NB4 (cell line): ENCODE results near the gene EMC8.
A peak's percentile ranks its signal among the peaks of the same experiment; 100 is the strongest.

Experiments
- DNase-seq: peaks from one replicate; pipeline ENCODE4 v3.0.0; 2010; ENCODE audit warnings: low read depth
- H3K4me3 ChIP-seq: one replicate; pipeline ENCODE4 v1.5.1; 2011; ENCODE audit warnings: mild to moderate bottlenecking, low read depth, low read length, moderate library complexity
- MAX ChIP-seq: IDR thresholded peaks from 2 replicates; pipeline ENCODE4 v1.6.1; 2011; ENCODE audit warnings: low read depth, low read length
- MYC ChIP-seq: IDR thresholded peaks from 2 replicates; pipeline ENCODE4 v1.6.1; 2011; ENCODE audit warnings: low read depth, low read length
- POLR2A ChIP-seq: IDR thresholded peaks from 2 replicates; pipeline ENCODE4 v1.6.1; 2011; ENCODE audit warnings: mild to moderate bottlenecking; ENCODE audit not compliant: insufficient read length; ENCODE audit errors: extremely low read depth
- TF ChIP-seq, protein P1 (sequence below): IDR thresholded peaks from one replicate; pipeline ENCODE4 v1.5.1; 2012; ENCODE audit warnings: low read depth, low read length

Gene EMC8

DNA sequence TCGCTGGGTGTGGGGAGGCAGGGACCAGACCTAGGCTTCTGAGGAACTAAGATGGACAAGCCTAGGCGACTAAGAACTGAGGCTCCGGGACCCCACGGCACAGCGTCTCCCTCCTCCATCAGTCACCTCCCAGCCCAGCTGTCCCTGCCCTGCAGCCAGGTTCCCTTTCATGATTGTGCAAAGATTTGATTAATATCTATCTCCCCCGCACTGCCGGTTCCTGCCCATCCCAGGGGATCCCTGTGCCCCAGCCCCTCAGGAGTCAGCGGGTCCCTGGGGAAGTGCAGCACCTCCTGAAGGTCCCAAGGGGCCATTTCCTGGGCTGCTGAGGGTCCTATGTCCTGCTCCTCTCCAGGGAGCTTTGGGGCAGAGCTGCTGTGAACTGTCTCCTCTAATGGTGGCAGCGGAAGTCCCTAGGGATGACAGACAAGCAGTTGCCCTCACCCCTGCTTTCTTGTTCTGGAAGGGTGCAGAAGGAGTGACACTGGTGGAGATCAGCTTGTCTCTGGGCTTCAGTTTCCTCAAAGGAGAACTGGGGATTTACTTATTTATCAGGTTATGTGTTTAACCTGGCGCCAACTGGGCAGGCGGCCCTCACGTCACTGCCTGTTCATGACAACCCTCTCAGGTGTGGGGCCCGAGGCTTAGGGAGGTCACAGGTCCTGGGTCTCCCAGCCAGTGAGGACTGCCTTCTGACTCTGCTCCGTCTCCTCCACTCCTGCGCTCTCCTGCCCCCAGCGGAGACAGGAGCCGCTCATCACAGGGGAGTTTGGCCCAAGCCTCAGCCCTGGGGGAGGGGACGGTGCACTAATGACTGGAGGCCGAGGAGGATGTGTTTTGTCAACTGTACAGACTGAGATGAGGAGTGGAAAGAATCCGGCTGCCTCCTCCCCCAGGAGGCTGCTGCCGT is 46.6 kb downstream of the EMC8 start:
- DNase-seq: peak; percentile 93
- H3K4me3 ChIP-seq: peak overlapping the region; percentile 2
- TF ChIP-seq POLR2A: no peak
- TF ChIP-seq, protein P1, sequence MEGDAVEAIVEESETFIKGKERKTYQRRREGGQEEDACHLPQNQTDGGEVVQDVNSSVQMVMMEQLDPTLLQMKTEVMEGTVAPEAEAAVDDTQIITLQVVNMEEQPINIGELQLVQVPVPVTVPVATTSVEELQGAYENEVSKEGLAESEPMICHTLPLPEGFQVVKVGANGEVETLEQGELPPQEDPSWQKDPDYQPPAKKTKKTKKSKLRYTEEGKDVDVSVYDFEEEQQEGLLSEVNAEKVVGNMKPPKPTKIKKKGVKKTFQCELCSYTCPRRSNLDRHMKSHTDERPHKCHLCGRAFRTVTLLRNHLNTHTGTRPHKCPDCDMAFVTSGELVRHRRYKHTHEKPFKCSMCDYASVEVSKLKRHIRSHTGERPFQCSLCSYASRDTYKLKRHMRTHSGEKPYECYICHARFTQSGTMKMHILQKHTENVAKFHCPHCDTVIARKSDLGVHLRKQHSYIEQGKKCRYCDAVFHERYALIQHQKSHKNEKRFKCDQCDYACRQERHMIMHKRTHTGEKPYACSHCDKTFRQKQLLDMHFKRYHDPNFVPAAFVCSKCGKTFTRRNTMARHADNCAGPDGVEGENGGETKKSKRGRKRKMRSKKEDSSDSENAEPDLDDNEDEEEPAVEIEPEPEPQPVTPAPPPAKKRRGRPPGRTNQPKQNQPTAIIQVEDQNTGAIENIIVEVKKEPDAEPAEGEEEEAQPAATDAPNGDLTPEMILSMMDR: peak; percentile 73
- peak; percentile 42; the same call in 1 of the 2 replicates for TF ChIP-seq MYC
- TF ChIP-seq MAX: no peak

GRCh38 chr16:85751698-85752501 is 47.4 kb downstream of the EMC8 start:
- H3K4me3 ChIP-seq: peak overlapping the region; percentile 53
- DNase-seq: peak; percentile 87
- TF ChIP-seq MYC (no peak), MAX (0 out of 2 replicates have a peak, but pooled peaks have one; percentile 44), POLR2A (no peak)
- TF ChIP-seq, protein P1: no peak

DNA sequence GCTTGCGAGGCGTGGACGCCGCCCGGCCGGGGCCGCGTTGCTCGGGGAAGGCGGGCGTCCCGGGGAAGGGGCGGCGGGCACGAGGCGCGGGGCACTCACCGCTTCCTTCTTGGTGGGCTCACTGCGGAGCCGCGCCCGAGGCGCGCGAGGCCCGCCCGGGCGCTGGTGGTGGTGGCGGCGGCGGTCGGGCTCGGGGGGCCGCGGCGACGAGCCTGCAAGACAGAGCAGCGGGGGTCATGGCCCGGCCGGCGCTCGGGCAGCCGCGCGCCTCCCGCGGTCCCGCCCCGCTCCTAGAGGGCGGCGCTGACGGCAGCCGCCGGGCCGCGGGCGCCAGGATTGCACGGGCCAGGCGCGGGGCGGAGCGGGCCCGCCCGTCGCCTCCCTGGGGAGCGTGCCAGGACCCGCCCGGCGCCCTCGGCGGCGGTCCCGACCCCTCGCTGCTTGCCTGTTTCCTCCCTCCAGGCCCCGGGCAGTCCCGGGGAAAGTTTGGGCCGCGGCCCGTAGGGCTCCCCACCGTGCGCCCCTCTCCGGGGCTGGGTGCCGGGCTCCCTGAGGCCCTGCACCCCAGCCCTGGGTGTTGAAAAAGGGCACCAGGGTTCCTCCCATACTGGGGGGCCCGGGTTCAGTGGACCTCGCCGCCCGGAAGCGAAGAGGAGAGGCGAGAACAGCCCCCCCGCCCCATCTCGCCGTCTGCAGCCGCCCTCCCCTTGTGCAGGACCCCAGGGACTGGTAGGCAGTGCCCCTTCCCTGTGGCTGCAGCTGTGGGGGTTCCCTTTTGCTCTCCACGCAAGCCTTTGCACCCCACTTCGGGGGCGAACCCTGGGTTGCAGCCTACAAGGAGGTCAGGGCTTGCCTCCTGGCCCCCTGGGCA is 48.3 kb downstream of the EMC8 start, which contains the start of gene C16orf74:
Gene C16orf74, minus strand, starts transcription at position 270 of the 871 bp plus-strand sequence. CDS start 15,879 bp downstream, outside the sequence.
- TF ChIP-seq POLR2A: peak; percentile 49
- TF ChIP-seq, protein P1: no peak
- peak; percentile 87 for DNase-seq
- peak within 1 kb of the TSS; percentile 64 for H3K4me3 ChIP-seq

GRCh38 chr16:85750146-85750826 is 49.1 kb downstream of the EMC8 start:
- DNase-seq: peak; percentile 89
- TF ChIP-seq MYC (peak; percentile 66; the same call in 1 of the 2 replicates), MAX (peak; percentile 36; the same call in 1 of the 2 replicates), POLR2A (peak; percentile 37)
- TF ChIP-seq, protein P1: peak; percentile 2
- peak overlapping the region; percentile 64 for H3K4me3 ChIP-seq

DNA sequence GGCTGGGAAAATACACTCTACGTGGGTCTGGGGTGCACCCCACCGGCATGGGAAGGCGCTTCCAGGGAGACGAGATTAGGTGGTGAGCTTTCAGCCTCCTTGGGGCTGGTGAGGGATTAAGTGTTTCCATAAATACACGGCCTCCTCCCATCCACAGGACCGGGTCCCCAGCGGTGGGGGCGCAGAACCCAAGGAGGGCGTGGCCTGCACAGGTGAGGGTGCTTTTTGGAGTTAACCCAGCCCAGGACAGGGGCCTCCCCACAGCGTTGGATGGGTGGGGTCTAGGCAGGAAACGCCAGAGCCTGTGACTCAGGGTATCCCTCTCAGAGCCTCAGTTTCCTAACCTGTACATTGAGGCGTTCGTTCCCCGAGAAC is 49.6 kb downstream of the EMC8 start:
- no peak for DNase-seq
- peak overlapping the region; percentile 64 for H3K4me3 ChIP-seq
- TF ChIP-seq MYC (no peak), MAX (no peak), POLR2A (no peak)
- TF ChIP-seq, protein P1: no peak
